H1 (cell line): ENCODE data around the gene SLC43A3. TPM values are rescaled to one million over a fixed set of nuclear protein-coding genes. Genes with fewer than 3 reads are reported as not detected.

ENCODE experiments used
- CTCF ChIA-PET: fragments of 300-600 bp; sonication (Branson Sonifier 250); formaldehyde crosslinking; loops from one replicate; lab custom pipeline; 2021; ENCODE audit not compliant: partially characterized antibody; lab: Charles Lee
- POLR2A ChIA-PET: fragments of 300-600 bp; sonication (Branson Sonifier 250); formaldehyde crosslinking; loops from one replicate; lab custom pipeline; 2021; ENCODE audit warnings: inconsistent platforms; ENCODE audit not compliant: partially characterized antibody; lab: Charles Lee
- DNase-seq, 2 experiments: peaks; one replicate each; pipeline versions ENCODE4 v3.0.0 to v3.0.0-alpha.2; 2010 to 2022; ENCODE audit warnings: low spot score in 2 of 2, low read depth in 1 of 2, mixed read lengths in 1 of 2
- FAIRE-seq: peaks from 2 replicates; lab custom pipeline; 2011; peaks lifted over from hg19 to GRCh38; lab: Jason Lieb, UNC
- H2AFZ ChIP-seq: 2 replicates; pipeline ENCODE4 v1.8.1; 2012; ENCODE audit warnings: low read length, inconsistent platforms
- H2AK5ac ChIP-seq: 2 replicates; pipeline ENCODE4 v1.6.1; 2013; ENCODE audit warnings: low read depth, low read length
- H2BK120ac ChIP-seq: replicated peaks from 2 replicates; pipeline ENCODE3; 2013; ENCODE audit warnings: low read depth, low read length, inconsistent platforms
- H2BK12ac ChIP-seq: 2 replicates; pipeline ENCODE4 v1.6.1; 2013; ENCODE audit warnings: low read depth, low read length
- H2BK15ac ChIP-seq: 2 replicates; pipeline ENCODE4 v1.6.1; 2013; ENCODE audit warnings: low read length
- H2BK20ac ChIP-seq: 2 replicates; pipeline ENCODE4 v1.6.1; 2013; ENCODE audit warnings: low read length
- H2BK5ac ChIP-seq: 2 replicates; pipeline ENCODE4 v1.6.1; 2013; ENCODE audit warnings: low read depth, low read length
- H3K14ac ChIP-seq: 2 replicates; pipeline ENCODE4 v1.6.1; 2013; ENCODE audit warnings: inconsistent platforms; ENCODE audit not compliant: insufficient read length
- H3K18ac ChIP-seq: 2 replicates; pipeline ENCODE4 v1.6.1; 2013; ENCODE audit warnings: low read length; ENCODE audit errors: extremely low read depth
- H3K23ac ChIP-seq: 2 replicates; pipeline ENCODE4 v1.6.1; 2013; ENCODE audit warnings: inconsistent platforms; ENCODE audit not compliant: insufficient read length
- H3K23me2 ChIP-seq: 2 replicates; pipeline ENCODE4 v1.6.1; 2013; ENCODE audit warnings: low read depth, low read length
- H3K27ac ChIP-seq: 2 replicates; pipeline ENCODE4 v1.6.1; 2011; ENCODE audit warnings: low read depth, low read length, inconsistent platforms
- H3K27me3 ChIP-seq, 4 experiments: replicated peaks in 1 of 4; 1 replicate in 1 of 4; 2 replicates in 3 of 4; pipeline versions ENCODE4 v1.6.1 to v1.8.1; 2011 to 2013; ENCODE audit warnings: low read length in 3 of 4, mild to moderate bottlenecking in 3 of 4, inconsistent platforms in 2 of 4, mixed read lengths in 2 of 4, moderate library complexity in 1 of 4; ENCODE audit not compliant: control insufficient read depth in 3 of 4, insufficient read depth in 3 of 4; ENCODE audit errors: extremely low read depth in 1 of 4
- H3K36me3 ChIP-seq, 4 experiments: 2 replicates each; pipeline versions ENCODE4 v1.6.1 to v1.8.1; 2011 to 2013; ENCODE audit warnings: mild to moderate bottlenecking in 4 of 4, low read length in 3 of 4, moderate library complexity in 2 of 4, control low read depth in 1 of 4, inconsistent platforms in 1 of 4; ENCODE audit not compliant: insufficient read depth in 4 of 4, control insufficient read depth in 2 of 4
- H3K4ac ChIP-seq: replicated peaks from 2 replicates; pipeline ENCODE3; 2013; ENCODE audit warnings: low read length, low read depth, mixed read lengths, inconsistent platforms; ENCODE audit not compliant: insufficient read length
- H3K4me1 ChIP-seq, 4 experiments: replicated peaks in 1 of 4; 1 replicate in 1 of 4; 2 replicates in 3 of 4; pipeline versions ENCODE4 v1.6.1 to v1.8.1; 2011 to 2013; ENCODE audit warnings: low read length in 3 of 4, inconsistent platforms in 2 of 4, mixed read lengths in 1 of 4; ENCODE audit not compliant: insufficient read depth in 4 of 4, control insufficient read depth in 3 of 4
- H3K4me2 ChIP-seq, 2 experiments: 2 replicates each; pipeline versions ENCODE4 v1.6.1 to v1.8.1; 2011 to 2013; ENCODE audit warnings: low read depth in 2 of 2, low read length in 2 of 2, control low read depth in 1 of 2, inconsistent platforms in 1 of 2, mild to moderate bottlenecking in 1 of 2; ENCODE audit not compliant: insufficient read depth in 1 of 2
- H3K4me3 ChIP-seq, 4 experiments: fragments of 200-600, 300-600 bp in 1 of 4; sonication (generic), shearing (Covaris generic), sonication (Bioruptor Twin) in 1 of 4; 2 replicates each; pipeline versions ENCODE4 v1.5.1 to v1.8.1; 2011 to 2016; ENCODE audit warnings: low read length in 4 of 4, low read depth in 3 of 4, control low read depth in 2 of 4, inconsistent platforms in 2 of 4, mild to moderate bottlenecking in 2 of 4, mixed read lengths in 1 of 4, moderate library complexity in 1 of 4; ENCODE audit not compliant: insufficient read depth in 2 of 4; ENCODE audit errors: extremely low read depth in 1 of 4
- H3K56ac ChIP-seq: replicated peaks from 2 replicates; pipeline ENCODE3; 2013; ENCODE audit warnings: low read depth, mild to moderate bottlenecking, mixed read lengths, low read length, inconsistent platforms; ENCODE audit not compliant: insufficient read length
- H3K79me1 ChIP-seq: 2 replicates; pipeline ENCODE4 v1.6.1; 2013; ENCODE audit warnings: low read depth, low read length, control low read depth
- H3K79me2 ChIP-seq, 2 experiments: 2 replicates each; pipeline versions ENCODE4 v1.6.1 to v1.8.1; 2012 to 2013; ENCODE audit warnings: low read length in 2 of 2, mild to moderate bottlenecking in 2 of 2, inconsistent platforms in 1 of 2; ENCODE audit not compliant: insufficient read depth in 2 of 2, control insufficient read depth in 1 of 2
- H3K9ac ChIP-seq, 4 experiments: replicated peaks in 1 of 4; 1 replicate in 1 of 4; 2 replicates in 3 of 4; pipeline versions ENCODE4 v1.6.1 to v1.8.1; 2011 to 2013; ENCODE audit warnings: low read depth in 3 of 4, low read length in 3 of 4, control low read depth in 2 of 4, mild to moderate bottlenecking in 2 of 4, moderate library complexity in 2 of 4, inconsistent platforms in 1 of 4; ENCODE audit errors: extremely low read depth in 1 of 4
- H3K9me3 ChIP-seq, 2 experiments: 2 replicates each; pipeline versions ENCODE4 v1.6.1 to v1.8.1; 2012 to 2013; ENCODE audit warnings: mild to moderate bottlenecking in 2 of 2, moderate library complexity in 2 of 2, control low read depth in 1 of 2, inconsistent platforms in 1 of 2, low read depth in 1 of 2, low read length in 1 of 2, mixed read lengths in 1 of 2; ENCODE audit not compliant: insufficient read depth in 2 of 2
- H4K20me1 ChIP-seq, 2 experiments: replicated peaks in 1 of 2; 2 replicates each; pipeline versions ENCODE3 to v1.8.1; 2011 to 2013; ENCODE audit warnings: inconsistent platforms in 2 of 2, low read length in 2 of 2, mild to moderate bottlenecking in 1 of 2; ENCODE audit not compliant: insufficient read depth in 2 of 2, control insufficient read depth in 1 of 2
- H4K5ac ChIP-seq: 2 replicates; pipeline ENCODE4 v1.6.1; 2013; ENCODE audit warnings: low read length, low read depth, mixed read lengths, inconsistent platforms; ENCODE audit not compliant: insufficient read length
- H4K8ac ChIP-seq: 2 replicates; pipeline ENCODE4 v1.8.0; 2013; ENCODE audit warnings: mild to moderate bottlenecking, moderate library complexity, low read length, inconsistent platforms; ENCODE audit not compliant: insufficient read depth; ENCODE audit errors: extremely low read depth
- H4K91ac ChIP-seq: replicated peaks from 2 replicates; pipeline ENCODE3; 2013; ENCODE audit warnings: low read length, mixed read lengths, inconsistent platforms; ENCODE audit not compliant: insufficient read length
- CEBPB ChIP-seq: IDR thresholded peaks from 2 replicates; pipeline ENCODE4 v1.6.1; 2012; ENCODE audit warnings: low read depth, low read length
- CTBP2 ChIP-seq: IDR thresholded peaks from 2 replicates; pipeline ENCODE4 v1.7.0; 2011; ENCODE audit warnings: borderline replicate concordance, mild to moderate bottlenecking, moderate library complexity, mixed read lengths, low read length; ENCODE audit not compliant: insufficient read depth, insufficient read length
- KDM1A ChIP-seq: fragments of 200-600, 300-600 bp; sonication (generic); IDR thresholded peaks from 2 replicates; pipeline ENCODE4 v1.7.1; 2016; ENCODE audit warnings: mild to moderate bottlenecking, low read length, borderline replicate concordance
- POU5F1 ChIP-seq: IDR thresholded peaks from 2 replicates; pipeline ENCODE4 v1.6.1; 2011; ENCODE audit warnings: low read depth, mild to moderate bottlenecking, low read length, moderate library complexity
- RNF2 ChIP-seq: fragments of 200-900, 300-1000 bp; sonication (generic); IDR thresholded peaks from 2 replicates; pipeline ENCODE4 v1.7.1; 2016; ENCODE audit warnings: borderline replicate concordance, low read depth, mild to moderate bottlenecking, antibody characterized with exemption, low read length; ENCODE audit not compliant: poor library complexity, severe bottlenecking; ENCODE audit errors: missing control alignments
- SIX5 ChIP-seq: IDR thresholded peaks from 2 replicates; pipeline ENCODE4 v1.6.1; 2011; ENCODE audit warnings: mild to moderate bottlenecking, low read depth, low read length
- TAF1 ChIP-seq: IDR thresholded peaks from 2 replicates; pipeline ENCODE4 v1.6.1; 2011; ENCODE audit warnings: mild to moderate bottlenecking, low read depth, low read length
- TBP ChIP-seq: IDR thresholded peaks from 2 replicates; pipeline ENCODE4 v1.6.1; 2011; ENCODE audit warnings: low read depth, low read length, improper control_type of control experiment
- TCF12 ChIP-seq: IDR thresholded peaks from 2 replicates; pipeline ENCODE4 v1.6.1; 2011; ENCODE audit warnings: low read depth, mild to moderate bottlenecking, low read length
- WGBS, 2 experiments: shearing (Covaris generic) in 1 of 2; methylation state at CpG; one replicate each; pipeline versions ENCODE4 v1.1.6 to v1.1.7; 2013 to 2015; ENCODE audit warnings: low lambda C conversion rate in 2 of 2, mixed read lengths in 2 of 2, inconsistent platforms in 1 of 2, low coverage in 1 of 2, missing lambda C conversion rate in 1 of 2; ENCODE audit not compliant: insufficient replicate concordance in 2 of 2, insufficient coverage in 1 of 2, insufficient read length in 1 of 2; ENCODE audit errors: extremely low coverage in 1 of 2, missing lambda C conversion rate in 1 of 2; 5-methylcytosine and 5-hydroxymethylcytosine counted together
- polyA plus RNA-seq, 7 experiments: library from polyadenylated mRNA; depleted of rRNA in 3 of 7; stranded (reverse) in 5 of 7; unstranded in 2 of 7; fragments of >200 nt in 5 of 7; fragments of 200-250 nt in 2 of 7; gene quantifications; 1 replicate in 5 of 7; 2 replicates in 1 of 7; 4 replicates in 1 of 7; pipeline versions ENCODE4 v1.2.1 to v1.2.3, GENCODE V29; 2011 to 2013; ENCODE audit warnings: missing spikeins in 2 of 7, mixed read lengths in 2 of 7
- total RNA-seq: library from RNA; stranded (reverse); fragmentation: NEBNext Ultra II Directional; extraction: Animal tissue kit (Norgen Biotek cat#: 25700); gene quantifications from 2 replicates; pipeline ENCODE4 v1.2.1, GENCODE V29; 2021

The SLC43A3 gene
- total and polyA plus RNA-seq, 2 of the 8 experiments (the other 6 are each of a cell fraction or from before 2014, with no cell fraction given): 31.8 to 67.8 TPM

- H3K27me3 ChIP-seq: peaks cover 0 to 35% (median 22%) of the 10 kb centered on the region in 4 experiments; a peak in 6 of 7 replicates
Measured at GRCh38 chr11:57473285-57473841, 46.4 kb upstream of the SLC43A3 start.

More at GRCh38 chr11:57473285-57473841, 46.4 kb upstream of the SLC43A3 start:
- Histone ChIP-seq H3K79me1 (no peaks in the 10 kb centered on the region), H3K18ac (no peak overlapping the region), H4K5ac (no peak overlapping the region), H4K20me1 (peaks cover 4 to 6% of the 10 kb centered on the region in 2 experiments), H3K4me1 (peaks cover 4 to 23% (median 13%) of the 10 kb centered on the region in 4 experiments), H3K23ac (no peak overlapping the region), H4K91ac (no peak overlapping the region), H3K27ac (no peak overlapping the region), H3K9ac (no peak overlapping the region), H4K8ac (no peak overlapping the region), H2BK12ac (no peak overlapping the region), H3K4me3 (no peak overlapping the region), H2AFZ (no peak overlapping the region), H3K36me3 (peaks cover 0 to 11% (median 6%) of the 10 kb centered on the region in 4 experiments; a peak in 4 of 8 replicates), H3K56ac (no peak overlapping the region), H2AK5ac (no peak overlapping the region), H3K9me3 (no peaks in the 10 kb centered on the region), H3K4ac (no peak overlapping the region), H3K23me2 (peaks cover 11% of the 10 kb centered on the region; the same call in 1 of the 2 replicates), H3K4me2 (peak overlapping the region in 1 of 2 experiments; percentile 19; a peak in 2 of 4 replicates), H2BK5ac (no peak overlapping the region), H3K14ac (no peak overlapping the region), H2BK20ac (no peak overlapping the region), H2BK15ac (no peak overlapping the region), H3K79me2 (no peaks in the 10 kb centered on the region), H2BK120ac (no peak overlapping the region)
- WGBS, 2 experiments: 63% methylated on average over 2 of the region's 6 CpGs; no CpG with 5 or more reads in 1 of the 2 experiments
- POLR2A ChIA-PET: interaction anchor here (0.6 to 5.2 kb wide), 15 partner anchors 9 to 175 kb away, joined by 3 to 60 read pairs (median 4); partner anchors contain the start of genes RTN4RL2, SLC43A1 and TIMM10
- no peak for DNase-seq
- CTCF ChIA-PET: interaction anchor here (0.7 to 4.5 kb wide), 15 partner anchors 9 to 274 kb away, joined by 3 to 45 read pairs (median 6); partner anchors contain the start of genes P2RX3 and RTN4RL2
- no peak for TF ChIP-seq CTBP2
- no peak for TF ChIP-seq KDM1A
- no peak for TF ChIP-seq CEBPB
- TF ChIP-seq TCF12: no peak
- no peak for TF ChIP-seq TAF1
- no peak for TF ChIP-seq RNF2
- TF ChIP-seq TBP: no peak
- TF ChIP-seq SIX5: no peak
- TF ChIP-seq POU5F1: no peak
- no peak for FAIRE-seq
